NT2/D1 (cell line): ENCODE results near the gene OSBPL9.

Experiments
- DNase-seq: peaks from one replicate; pipeline ENCODE4 v3.0.0-alpha.2; 2011; ENCODE audit warnings: low read depth, low spot score
- H3K27me3 ChIP-seq: 2 replicates; pipeline ENCODE4 v1.6.0; 2011; ENCODE audit warnings: mild to moderate bottlenecking; ENCODE audit not compliant: insufficient read length, insufficient read depth
- H3K36me3 ChIP-seq: 2 replicates; pipeline ENCODE4 v1.6.1; 2011; ENCODE audit warnings: mild to moderate bottlenecking, low read length, mixed read lengths; ENCODE audit not compliant: insufficient read depth, insufficient read length
- H3K4me1 ChIP-seq: 2 replicates; pipeline ENCODE4 v1.5.1; 2011; ENCODE audit not compliant: insufficient read depth, insufficient read length
- H3K4me3 ChIP-seq: 2 replicates; pipeline ENCODE4 v1.5.1; 2011; ENCODE audit warnings: low read depth; ENCODE audit not compliant: insufficient read length
- H3K9ac ChIP-seq: 2 replicates; pipeline ENCODE4 v1.6.0; 2011; ENCODE audit warnings: low read depth; ENCODE audit not compliant: insufficient read length
- H3K9me3 ChIP-seq: 2 replicates; pipeline ENCODE4 v1.5.1; 2011; ENCODE audit warnings: mild to moderate bottlenecking, low read length; ENCODE audit not compliant: insufficient read depth
- SUZ12 ChIP-seq: IDR thresholded peaks from 2 replicates; pipeline ENCODE4 v1.6.1; 2011; ENCODE audit not compliant: insufficient read length, insufficient read depth; ENCODE audit errors: extremely low read depth
- YY1 ChIP-seq: IDR thresholded peaks from 2 replicates; pipeline ENCODE4 v1.6.1; 2011; ENCODE audit not compliant: insufficient read length, insufficient read depth
- ZNF274 ChIP-seq: IDR thresholded peaks from 2 replicates; pipeline ENCODE4 v1.6.1; 2011; ENCODE audit warnings: mild to moderate bottlenecking, low read depth, low read length

OSBPL9 gene

GRCh38 chr1:51819810-51820209 lies 202.9 kb downstream of the OSBPL9 start:
- no peaks in the 10 kb centered on the region for H3K27me3 ChIP-seq
- H3K4me1 ChIP-seq = no peaks in the 10 kb centered on the region
- H3K9ac ChIP-seq = no peak overlapping the region
- DNase-seq = no peak
- H3K4me3 ChIP-seq = no peak overlapping the region
- TF ChIP-seq SUZ12 = no peak
- TF ChIP-seq YY1 = no peak
- no peak for TF ChIP-seq ZNF274
- H3K9me3 ChIP-seq = no peaks in the 10 kb centered on the region
- peaks cover 73% of the 10 kb centered on the region for H3K36me3 ChIP-seq

- no peaks in the 10 kb centered on the region for H3K9me3 ChIP-seq
- H3K4me3 ChIP-seq = no peak overlapping the region
- TF ChIP-seq SUZ12 (no peak), ZNF274 (no peak), YY1 (no peak)
- peaks cover 82% of the 10 kb centered on the region for H3K36me3 ChIP-seq
- DNase-seq = no peak
- H3K9ac ChIP-seq = no peak overlapping the region
- no peaks in the 10 kb centered on the region for H3K4me1 ChIP-seq
- no peaks in the 10 kb centered on the region for H3K27me3 ChIP-seq
Measured at GRCh38 chr1:51829058-51829457, 212.2 kb downstream of the OSBPL9 start.

- Histone ChIP-seq H3K36me3 (peaks cover 88% of the 10 kb centered on the region), H3K9ac (no peak overlapping the region), H3K4me3 (no peak overlapping the region), H3K9me3 (no peaks in the 10 kb centered on the region), H3K27me3 (no peaks in the 10 kb centered on the region), H3K4me1 (no peaks in the 10 kb centered on the region)
- DNase-seq = no peak
- TF ChIP-seq ZNF274 (no peak), SUZ12 (no peak), YY1 (no peak)
Measured at GRCh38 chr1:51833700-51834099, 216.8 kb downstream of the OSBPL9 start.

- TF ChIP-seq SUZ12 (no peak), YY1 (no peak), ZNF274 (no peak)
- Histone ChIP-seq H3K36me3 (peaks cover 85% of the 10 kb centered on the region), H3K9me3 (no peaks in the 10 kb centered on the region), H3K4me3 (no peak overlapping the region), H3K9ac (no peak overlapping the region), H3K4me1 (no peaks in the 10 kb centered on the region), H3K27me3 (no peaks in the 10 kb centered on the region)
- DNase-seq = no peak
Measured at GRCh38 chr1:51837243-51837642, 220.4 kb downstream of the OSBPL9 start.
